ENCODE results near the gene CST11. TPM values are rescaled to one million over a fixed set of nuclear protein-coding genes. Genes with fewer than 3 reads are reported as not detected.

Gene CST11
- total and polyA plus RNA-seq, 4 donors, result not detected

DNA sequence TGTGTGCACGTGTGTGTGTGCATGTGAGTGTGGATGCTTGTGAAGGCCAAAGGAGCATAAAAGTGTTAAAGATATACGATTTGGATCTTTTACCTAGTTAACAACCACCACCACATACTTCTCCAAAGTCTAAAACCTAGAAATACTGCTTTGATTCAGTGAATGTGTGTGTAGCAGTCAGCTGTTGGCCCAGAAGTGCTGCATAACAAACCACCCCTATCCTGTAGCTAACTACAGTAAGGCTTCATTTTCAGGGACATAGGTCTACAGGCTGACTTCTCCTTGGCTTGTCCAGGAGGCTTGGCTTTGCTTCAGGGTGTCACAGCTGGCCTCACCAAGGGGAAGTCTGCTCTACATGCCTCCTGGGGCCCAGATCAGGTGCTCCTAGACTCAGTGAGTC, 35.8 kb upstream of the CST11 start:
- Histone ChIP-seq H3K36me3 (ENCODE audit: control insufficient read depth in 4 of 4, insufficient read depth in 3 of 4, low read depth in 1 of 4, low read length in 3 of 4) (no peaks in the 10 kb centered on the region), H3K9ac (ENCODE audit: low read depth in 1 of 2, low read length in 2 of 2) (no peak overlapping the region), H3K4me1 (ENCODE audit: control insufficient read depth in 4 of 4, insufficient read depth in 4 of 4, low read length in 3 of 4) (no peaks in the 10 kb centered on the region), H3K27ac (ENCODE audit: low read depth in 1 of 2, low read length in 2 of 2) (no peak overlapping the region), H3K9me3 (ENCODE audit: control insufficient read depth in 4 of 4, low read length in 3 of 4) (peaks cover 0 to 4% (median 1%) of the 10 kb centered on the region in 4 donors), H3K4me3 (ENCODE audit: low read depth in 1 of 3, low read length in 3 of 3) (no peak overlapping the region), H3K27me3 (ENCODE audit: control insufficient read depth in 4 of 4, insufficient read depth in 4 of 4, low read length in 3 of 4) (no peaks in the 10 kb centered on the region)
- no peak for DNase-seq (ENCODE audit: low spot score)
- 76% methylated on average over 2 of the region's 2 CpGs for WGBS
- TF ChIP-seq, protein P1, sequence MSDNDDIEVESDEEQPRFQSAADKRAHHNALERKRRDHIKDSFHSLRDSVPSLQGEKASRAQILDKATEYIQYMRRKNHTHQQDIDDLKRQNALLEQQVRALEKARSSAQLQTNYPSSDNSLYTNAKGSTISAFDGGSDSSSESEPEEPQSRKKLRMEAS (IDR thresholded peaks at IDR 0.05), result no peak
- TF ChIP-seq HNF4G (IDR thresholded peaks at IDR 0.05) (no peak), FOXA1 (IDR thresholded peaks at IDR 0.05) (no peak), YY1 (IDR thresholded peaks at IDR 0.05) (no peak)

DNA sequence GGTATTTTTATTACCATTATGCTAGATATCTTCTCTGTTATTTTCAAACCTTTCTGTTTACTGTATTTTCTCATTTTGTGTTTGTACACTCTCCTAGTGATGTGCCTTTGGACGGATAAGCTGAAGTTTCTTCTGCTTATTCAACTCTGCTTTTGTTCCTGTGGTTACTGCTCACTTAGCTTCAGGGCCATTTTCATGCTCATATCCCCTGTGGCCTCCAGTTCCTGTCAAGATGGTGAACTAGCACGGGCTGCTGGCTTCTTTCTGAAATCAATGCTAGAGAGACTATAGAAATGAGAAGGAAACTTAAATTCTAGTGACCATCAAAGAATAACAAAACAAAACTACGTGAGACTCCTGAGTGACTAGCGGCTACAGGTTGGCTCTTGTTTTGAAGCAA, 31.4 kb upstream of the CST11 start:
- TF ChIP-seq NR2F2 (IDR thresholded peaks at IDR 0.05) (no peak), FOXA2 (IDR thresholded peaks at IDR 0.05) (no peak)
- TF ChIP-seq, protein P2, sequence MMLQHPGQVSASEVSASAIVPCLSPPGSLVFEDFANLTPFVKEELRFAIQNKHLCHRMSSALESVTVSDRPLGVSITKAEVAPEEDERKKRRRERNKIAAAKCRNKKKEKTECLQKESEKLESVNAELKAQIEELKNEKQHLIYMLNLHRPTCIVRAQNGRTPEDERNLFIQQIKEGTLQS (IDR thresholded peaks at IDR 0.05), result no peak
- Histone ChIP-seq H3K4me1 (ENCODE audit: control insufficient read depth in 4 of 4, insufficient read depth in 4 of 4, low read length in 3 of 4) (no peaks in the 10 kb centered on the region), H3K9me3 (ENCODE audit: control insufficient read depth in 4 of 4, low read length in 3 of 4) (peaks cover 0 to 4% (median 2%) of the 10 kb centered on the region in 4 donors), H3K27ac (ENCODE audit: low read depth in 1 of 2, low read length in 2 of 2) (no peak overlapping the region), H3K4me3 (ENCODE audit: low read depth in 1 of 3, low read length in 3 of 3) (no peak overlapping the region), H3K27me3 (ENCODE audit: control insufficient read depth in 4 of 4, insufficient read depth in 4 of 4, low read length in 3 of 4) (no peaks in the 10 kb centered on the region), H3K9ac (ENCODE audit: low read depth in 1 of 2, low read length in 2 of 2) (no peak overlapping the region), H3K36me3 (ENCODE audit: control insufficient read depth in 4 of 4, insufficient read depth in 3 of 4, low read depth in 1 of 4, low read length in 3 of 4) (no peaks in the 10 kb centered on the region)
- 72% methylated on average over 4 of the region's 4 CpGs for WGBS
- no peak for DNase-seq (ENCODE audit: low spot score)

GRCh38 chr20:23482138-23482537, 29.5 kb upstream of the CST11 start:
- H3K27me3 ChIP-seq (ENCODE audit: control insufficient read depth in 4 of 4, insufficient read depth in 4 of 4, low read length in 3 of 4), result no peaks in the 10 kb centered on the region
- no peak for DNase-seq (ENCODE audit: low spot score)
- no peak overlapping the region for H3K4me3 ChIP-seq (ENCODE audit: low read depth in 1 of 3, low read length in 3 of 3)
- H3K9me3 ChIP-seq (ENCODE audit: control insufficient read depth in 4 of 4, low read length in 3 of 4), result peaks cover 0 to 2% (median 0%) of the 10 kb centered on the region in 4 donors
- H3K4me1 ChIP-seq (ENCODE audit: control insufficient read depth in 4 of 4, insufficient read depth in 4 of 4, low read length in 3 of 4), result no peaks in the 10 kb centered on the region
- H3K9ac ChIP-seq (ENCODE audit: low read depth in 1 of 2, low read length in 2 of 2), result no peak overlapping the region
- no peaks in the 10 kb centered on the region for H3K36me3 ChIP-seq (ENCODE audit: control insufficient read depth in 4 of 4, insufficient read depth in 3 of 4, low read depth in 1 of 4, low read length in 3 of 4)
- 70% methylated on average over 2 of the region's 2 CpGs for WGBS
- H3K27ac ChIP-seq (ENCODE audit: low read depth in 1 of 2, low read length in 2 of 2), result no peak overlapping the region
- TF ChIP-seq FOXA2 (IDR thresholded peaks at IDR 0.05), result no peak

DNA sequence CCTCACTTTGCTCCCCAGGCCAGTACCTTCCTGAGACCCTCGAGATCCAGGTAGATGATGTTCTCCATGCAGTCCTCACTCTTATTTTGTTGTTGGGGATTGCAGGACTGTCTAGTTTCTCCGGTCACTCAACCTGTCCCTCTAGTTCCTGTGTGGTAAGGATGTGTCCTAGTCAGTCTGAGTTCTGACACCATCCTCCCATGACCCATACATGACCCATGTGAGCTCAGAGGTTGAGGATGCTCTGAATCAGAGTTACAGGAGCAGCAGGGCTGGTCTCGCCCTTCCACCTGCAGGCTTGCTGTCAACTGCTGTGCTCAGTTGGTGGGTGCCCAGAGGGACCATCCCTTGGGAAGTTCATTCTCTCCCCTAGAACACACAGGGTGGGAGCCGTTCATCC, 26.4 kb upstream of the CST11 start:
- no peak for DNase-seq (ENCODE audit: low spot score)
- TF ChIP-seq YY1 (IDR thresholded peaks at IDR 0.05), result no peak
- no peak for TF ChIP-seq NR2F2 (IDR thresholded peaks at IDR 0.05)
- TF ChIP-seq GABPA (IDR thresholded peaks at IDR 0.05 in 1 of 2, conservative IDR thresholded peaks at IDR 0.05 in 1 of 2), result no peak
- TF ChIP-seq FOXA2 (IDR thresholded peaks at IDR 0.05), result no peak
- no peak for TF ChIP-seq REST (IDR thresholded peaks at IDR 0.05)
- H3K4me3 ChIP-seq (ENCODE audit: low read depth in 1 of 3, low read length in 3 of 3), result no peak overlapping the region
- WGBS, result 71% methylated on average over 4 of the region's 4 CpGs
- H3K4me1 ChIP-seq (ENCODE audit: control insufficient read depth in 4 of 4, insufficient read depth in 4 of 4, low read length in 3 of 4), result no peaks in the 10 kb centered on the region
- no peak overlapping the region for H3K9ac ChIP-seq (ENCODE audit: low read depth in 1 of 2, low read length in 2 of 2)
- H3K27me3 ChIP-seq (ENCODE audit: control insufficient read depth in 4 of 4, insufficient read depth in 4 of 4, low read length in 3 of 4), result no peaks in the 10 kb centered on the region
- no peak overlapping the region for H3K27ac ChIP-seq (ENCODE audit: low read depth in 1 of 2, low read length in 2 of 2)
- no peaks in the 10 kb centered on the region for H3K36me3 ChIP-seq (ENCODE audit: control insufficient read depth in 4 of 4, insufficient read depth in 3 of 4, low read depth in 1 of 4, low read length in 3 of 4)
- H3K9me3 ChIP-seq (ENCODE audit: control insufficient read depth in 4 of 4, low read length in 3 of 4), result peaks cover 0 to 2% (median 0%) of the 10 kb centered on the region in 4 donors
